Smooth muscle cell (in vitro differentiated cells): Measurements from ENCODE around the gene BEST1. TPM values are rescaled to one million over a fixed set of nuclear protein-coding genes. Genes with fewer than 3 reads are reported as not detected.

ENCODE experiments used
- DNase-seq: peaks from one replicate; lab custom pipeline; 2025; ENCODE audit not compliant: unreplicated experiment; lab: John Stamatoyannopoulos, UW
- H2AFZ ChIP-seq: fragments of 200-600 bp; sonication (generic); 2 replicates; pipeline ENCODE4 v1.6.0; 2016; ENCODE audit warnings: antibody characterized with exemption, low read depth, mild to moderate bottlenecking
- H3F3A ChIP-seq: fragments of 200-600 bp; sonication (generic); 2 replicates; pipeline ENCODE4 v1.6.0; 2017; ENCODE audit warnings: antibody characterized with exemption, low read depth
- H3K27ac ChIP-seq: fragments of 200-600 bp; sonication (generic); 2 replicates; pipeline ENCODE4 v1.5.1; 2016; ENCODE audit warnings: low read depth, mild to moderate bottlenecking
- H3K27me3 ChIP-seq: fragments of 200-600 bp; sonication (generic); 2 replicates; pipeline ENCODE4 v1.6.1; 2016; ENCODE audit warnings: low read depth, mild to moderate bottlenecking
- H3K36me3 ChIP-seq: fragments of 200-600 bp; sonication (generic); 2 replicates; pipeline ENCODE4 v1.5.1; 2016; ENCODE audit warnings: low read depth
- H3K4me1 ChIP-seq: fragments of 200-600 bp; sonication (generic); 2 replicates; pipeline ENCODE4 v1.5.1; 2016; ENCODE audit warnings: low read depth
- H3K4me2 ChIP-seq: fragments of 200-600 bp; sonication (generic); 2 replicates; pipeline ENCODE4 v1.6.0; 2016; ENCODE audit warnings: mild to moderate bottlenecking
- H3K4me3 ChIP-seq: fragments of 200-600 bp; sonication (generic); 2 replicates; pipeline ENCODE4 v1.5.1; 2016; ENCODE audit warnings: mild to moderate bottlenecking
- H3K79me2 ChIP-seq: fragments of 200-600 bp; sonication (generic); 2 replicates; pipeline ENCODE4 v1.6.0; 2016; ENCODE audit warnings: low read depth, mild to moderate bottlenecking
- H3K9ac ChIP-seq: fragments of 200-600 bp; sonication (generic); 2 replicates; pipeline ENCODE4 v1.6.0; 2016; ENCODE audit warnings: low read depth
- H3K9me3 ChIP-seq: fragments of 200-600 bp; sonication (generic); replicated peaks from 2 replicates; pipeline ENCODE4 v1.5.1; 2016; ENCODE audit warnings: low read depth
- H4K20me1 ChIP-seq: fragments of 200-600 bp; sonication (generic); 2 replicates; pipeline ENCODE4 v1.6.0; 2016; ENCODE audit warnings: low read depth
- CTCF ChIP-seq: fragments of 200-600 bp; sonication (generic); IDR thresholded peaks from 2 replicates; pipeline ENCODE4 v1.5.1; 2017; ENCODE audit warnings: borderline replicate concordance, mild to moderate bottlenecking, antibody characterized with exemption; ENCODE audit not compliant: insufficient read depth, poor library complexity, severe bottlenecking
- WGBS: methylation state at CpG from one replicate; pipeline ENCODE4 v1.1.7; 2016; ENCODE audit warnings: low lambda C conversion rate; 5-methylcytosine and 5-hydroxymethylcytosine counted together
- polyA plus RNA-seq: library from polyadenylated mRNA; unstranded; fragments of >200 nt; fragmentation: Nextera tagmentation; extraction: Ambion mirVana; gene quantifications from 2 replicates; pipeline ENCODE4 v1.2.1, GENCODE V29; 2016
- total RNA-seq: library from RNA; depleted of rRNA; stranded (reverse); fragments of >200 nt; gene quantifications from 2 replicates; pipeline ENCODE4 v1.2.3, GENCODE V29; 2014

BEST1 gene
- total and polyA plus RNA-seq, 2 experiments from 2014 or later = 1.6 to 2.4 TPM

- Histone ChIP-seq H3K4me3 (no peak overlapping the region), H2AFZ (no peak overlapping the region), H3K4me2 (no peak overlapping the region), H3K4me1 (peaks cover 12% of the 10 kb centered on the region), H4K20me1 (no peaks in the 10 kb centered on the region), H3K79me2 (no peaks in the 10 kb centered on the region), H3K27me3 (no peaks in the 10 kb centered on the region), H3F3A (peaks cover 10% of the 10 kb centered on the region), H3K9ac (no peak overlapping the region), H3K36me3 (no peaks in the 10 kb centered on the region), H3K9me3 (no peaks in the 10 kb centered on the region), H3K27ac (no peak overlapping the region)
- TF ChIP-seq CTCF = no peak
- 82% methylated on average over 3 of the region's 3 CpGs for WGBS
- DNase-seq = no peak
Measured at GRCh38 chr11:61921446-61921845, 28.7 kb upstream of the BEST1 start.

- Histone ChIP-seq H3K79me2 (no peaks in the 10 kb centered on the region), H2AFZ (no peak overlapping the region), H3K4me3 (no peak overlapping the region), H3K4me2 (peak overlapping the region; percentile 76), H3K36me3 (no peaks in the 10 kb centered on the region), H3K4me1 (peaks cover 12% of the 10 kb centered on the region), H3K27me3 (no peaks in the 10 kb centered on the region), H4K20me1 (no peaks in the 10 kb centered on the region), H3K9me3 (no peaks in the 10 kb centered on the region), H3K9ac (peak overlapping the region; percentile 50), H3F3A (peaks cover 10% of the 10 kb centered on the region), H3K27ac (peak overlapping the region; percentile 89)
- WGBS = 5% methylated on average over 6 of the region's 6 CpGs
- TF ChIP-seq CTCF = no peak
- DNase-seq = no peak
Measured at GRCh38 chr11:61922539-61922938, 27.6 kb upstream of the BEST1 start.

DNA sequence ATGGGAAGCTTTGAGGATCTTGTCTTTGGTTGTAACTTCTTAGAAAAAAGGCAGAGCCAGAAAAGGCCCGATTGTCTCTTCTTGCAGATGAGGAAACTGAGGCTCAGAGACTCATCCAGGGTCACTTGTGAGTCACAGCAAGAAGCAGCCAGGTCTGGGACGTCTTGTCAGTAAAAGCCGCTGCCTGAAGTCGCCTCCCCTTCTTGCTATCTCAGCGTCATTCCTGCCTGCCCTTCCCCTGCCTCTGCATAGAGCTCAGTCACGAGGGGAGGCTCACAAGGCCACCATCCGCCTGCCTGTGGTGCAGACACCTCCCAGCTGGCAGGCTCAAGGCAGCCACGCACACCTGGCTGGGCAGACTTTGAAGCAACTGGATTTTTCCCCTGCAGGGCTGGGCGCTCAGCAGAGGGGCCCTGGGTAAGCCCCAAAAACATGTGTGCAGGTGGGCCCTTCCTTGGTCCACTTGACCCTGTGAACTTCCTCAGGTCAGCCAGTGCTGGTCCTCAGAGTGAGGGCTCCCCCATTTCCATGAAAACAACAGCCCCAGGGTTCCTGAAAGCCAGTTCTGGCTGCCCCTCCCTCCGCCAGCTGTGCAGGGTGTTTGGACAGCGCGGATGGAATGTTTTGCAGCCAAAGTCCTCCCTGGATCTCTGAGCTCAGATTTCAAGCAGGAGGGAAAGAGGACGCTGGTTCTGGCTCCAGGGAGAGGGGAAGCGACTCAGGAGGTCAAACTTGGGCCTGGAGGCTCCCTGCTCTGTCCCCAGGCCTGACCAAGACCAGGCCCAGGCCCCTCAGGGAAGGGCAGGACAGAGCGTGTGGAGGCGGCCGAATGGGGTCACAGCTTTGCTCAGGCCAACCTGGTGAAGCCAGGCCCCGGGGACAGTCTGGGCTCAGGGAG lies 26.7 kb upstream of the BEST1 start:
- no peaks in the 10 kb centered on the region for H3K36me3 ChIP-seq
- H3K4me3 ChIP-seq = no peak overlapping the region
- H2AFZ ChIP-seq = no peak overlapping the region
- H3K9me3 ChIP-seq = no peaks in the 10 kb centered on the region
- TF ChIP-seq CTCF = no peak
- no peaks in the 10 kb centered on the region for H3K79me2 ChIP-seq
- H3K27ac ChIP-seq = peak overlapping the region; percentile 89
- peak overlapping the region; percentile 76 for H3K4me2 ChIP-seq
- peaks cover 12% of the 10 kb centered on the region for H3K4me1 ChIP-seq
- H3F3A ChIP-seq = peaks cover 10% of the 10 kb centered on the region
- no peaks in the 10 kb centered on the region for H3K27me3 ChIP-seq
- no peaks in the 10 kb centered on the region for H4K20me1 ChIP-seq
- 33% methylated on average over 18 of the region's 18 CpGs for WGBS
- peak overlapping the region; percentile 50 for H3K9ac ChIP-seq
- DNase-seq = no peak

DNA sequence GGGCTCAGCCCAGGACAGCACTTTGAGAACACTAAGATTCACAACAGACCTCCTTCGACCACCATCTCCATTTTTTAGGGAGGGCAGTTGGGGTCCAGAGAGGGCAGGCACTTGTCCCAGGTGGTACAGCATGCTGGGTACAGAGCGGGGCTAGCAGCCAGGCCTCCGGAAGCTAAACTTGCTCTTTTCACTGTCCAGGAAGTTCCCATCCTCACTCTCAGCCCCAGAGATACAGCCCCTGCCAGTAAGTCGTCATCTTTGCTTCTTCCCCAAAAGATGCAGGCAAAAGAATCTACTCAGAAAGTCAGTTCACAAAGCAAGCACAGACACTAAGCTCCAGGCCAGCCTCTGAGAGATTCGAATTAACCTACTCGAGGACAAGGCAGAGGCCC lies 26.1 kb upstream of the BEST1 start:
- Histone ChIP-seq H4K20me1 (no peaks in the 10 kb centered on the region), H3K9me3 (no peaks in the 10 kb centered on the region), H3K9ac (no peak overlapping the region), H3K4me2 (peak overlapping the region; percentile 76), H2AFZ (no peak overlapping the region), H3K27me3 (no peaks in the 10 kb centered on the region), H3K79me2 (no peaks in the 10 kb centered on the region), H3K4me1 (peaks cover 12% of the 10 kb centered on the region), H3K27ac (peak overlapping the region; percentile 89), H3F3A (peaks cover 10% of the 10 kb centered on the region), H3K4me3 (no peak overlapping the region), H3K36me3 (no peaks in the 10 kb centered on the region)
- no peak for DNase-seq
- 79% methylated on average over 6 of the region's 6 CpGs for WGBS
- no peak for TF ChIP-seq CTCF
